Mesodermal cell (in vitro differentiated cells): ENCODE results near the gene CLMP.

Experiments used
- H3K27ac ChIP-seq: 2 replicates; pipeline ENCODE4 v1.7.0; 2013; ENCODE audit warnings: mild to moderate bottlenecking, low read depth, low read length, moderate library complexity; ENCODE audit not compliant: severe bottlenecking
- H3K36me3 ChIP-seq: 2 replicates; pipeline ENCODE4 v1.7.1; 2013; ENCODE audit warnings: mild to moderate bottlenecking, low read length, moderate library complexity; ENCODE audit not compliant: control insufficient read depth, insufficient read depth
- H3K4me1 ChIP-seq: one replicate; pipeline ENCODE4 v1.7.1; 2013; ENCODE audit warnings: mild to moderate bottlenecking, low read length; ENCODE audit not compliant: insufficient read depth, control insufficient read depth, poor library complexity, severe bottlenecking
- H3K4me3 ChIP-seq: 2 replicates; pipeline ENCODE4 v1.7.0; 2013; ENCODE audit warnings: low read length, control low read depth, mild to moderate bottlenecking; ENCODE audit not compliant: insufficient read depth, poor library complexity, severe bottlenecking; ENCODE audit errors: extremely low read depth
- H3K9me3 ChIP-seq: 2 replicates; pipeline ENCODE4 v1.7.1; 2013; ENCODE audit warnings: mild to moderate bottlenecking, low read length, moderate library complexity; ENCODE audit not compliant: control insufficient read depth
- WGBS, 2 experiments: methylation state at CpG; one replicate each; pipeline ENCODE4 v1.1.5; 2013; ENCODE audit warnings: missing lambda C conversion rate in 2 of 2; ENCODE audit not compliant: insufficient coverage in 2 of 2; 5-methylcytosine and 5-hydroxymethylcytosine counted together

Gene CLMP

DNA sequence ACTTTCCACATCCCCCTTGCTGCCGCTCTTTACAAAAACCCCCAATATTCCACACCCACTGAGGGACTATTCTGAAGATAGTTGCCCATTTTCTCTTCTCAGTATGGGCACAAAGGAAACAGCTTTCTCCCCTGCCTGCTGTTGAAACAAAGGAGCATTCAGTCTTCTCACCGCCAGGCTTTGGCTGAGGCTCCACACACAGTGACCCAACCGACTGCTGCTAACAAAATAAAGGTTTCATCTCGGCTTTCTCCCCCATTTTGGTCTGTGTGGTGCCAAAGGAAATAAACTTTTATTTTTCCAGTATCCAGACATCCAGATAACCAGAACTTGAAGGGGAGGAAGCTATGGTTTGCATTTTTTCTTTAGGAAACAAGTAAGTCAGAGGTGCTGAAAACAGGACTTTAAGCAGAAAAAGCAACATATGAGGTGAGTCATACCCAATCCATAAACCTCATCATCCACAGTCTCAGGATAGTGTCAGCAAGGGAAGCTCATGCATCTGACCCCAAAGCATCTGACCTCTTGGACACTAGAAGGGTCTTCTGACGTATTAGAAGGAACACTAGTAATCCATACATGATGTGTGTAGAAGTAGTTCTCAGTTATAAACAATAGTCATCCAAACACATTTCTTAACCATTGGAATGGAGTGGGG, 6.4 kb downstream of the CLMP start:
- 21 to 40% methylated on average over 1 to 2 of the region's 5 CpGs for WGBS, 2 experiments
- H3K4me3 ChIP-seq, result no peak overlapping the region
- peak overlapping the region; percentile 92 for H3K27ac ChIP-seq
- peaks cover 17% of the 10 kb centered on the region for H3K4me1 ChIP-seq
- H3K9me3 ChIP-seq, result no peaks in the 10 kb centered on the region
- H3K36me3 ChIP-seq, result no peaks in the 10 kb centered on the region

- no peaks in the 10 kb centered on the region for H3K9me3 ChIP-seq
- H3K4me3 ChIP-seq, result no peak overlapping the region
- no peaks in the 10 kb centered on the region for H3K36me3 ChIP-seq
- H3K27ac ChIP-seq, result peak overlapping the region; percentile 92
- H3K4me1 ChIP-seq, result peaks cover 17% of the 10 kb centered on the region
- WGBS, 2 experiments, result 40% methylated on average over 16 to 17 of the region's 17 CpGs
Measured at GRCh38 chr11:123187665-123188507, 7.2 kb downstream of the CLMP start.

GRCh38 chr11:123187248-123187647, 7.8 kb downstream of the CLMP start:
- no peak overlapping the region for H3K4me3 ChIP-seq
- no peaks in the 10 kb centered on the region for H3K9me3 ChIP-seq
- H3K4me1 ChIP-seq, result peaks cover 17% of the 10 kb centered on the region
- H3K27ac ChIP-seq, result no peak overlapping the region
- H3K36me3 ChIP-seq, result no peaks in the 10 kb centered on the region
- WGBS, 2 experiments, result 93 to 94% methylated on average over 3 of the region's 4 CpGs

- Histone ChIP-seq H3K27ac (no peak overlapping the region), H3K36me3 (no peaks in the 10 kb centered on the region)
- WGBS, 2 experiments, result 88 to 100% methylated on average over 6 to 8 of the region's 8 CpGs
Measured at GRCh38 chr11:123186286-123186685, 8.8 kb downstream of the CLMP start.

DNA sequence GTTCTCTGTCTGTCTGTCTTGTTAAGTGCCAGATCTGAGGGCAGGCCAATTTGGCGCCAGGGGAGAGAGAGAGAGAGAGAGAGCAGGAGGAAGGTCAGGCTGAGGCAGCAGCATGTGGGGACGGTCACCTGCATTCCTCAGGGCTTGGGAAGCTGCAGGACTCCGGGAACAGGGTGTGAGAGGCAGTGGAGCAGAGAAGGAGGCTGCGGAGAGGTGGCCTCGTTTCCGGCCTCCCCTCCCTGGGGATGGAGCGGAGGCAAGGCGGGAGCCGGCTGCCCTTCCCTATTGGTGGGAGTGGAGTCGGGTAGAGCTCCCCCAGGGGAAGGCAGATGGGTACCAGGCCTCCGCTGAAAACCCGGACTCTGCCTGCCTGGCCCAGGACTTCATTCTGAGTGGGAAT, 9.7 kb downstream of the CLMP start:
- 53 to 74% methylated on average over 5 to 7 of the region's 12 CpGs for WGBS, 2 experiments
- H3K36me3 ChIP-seq, result no peaks in the 10 kb centered on the region
- no peak overlapping the region for H3K27ac ChIP-seq
- no peaks in the 10 kb centered on the region for H3K9me3 ChIP-seq
- peaks cover 17% of the 10 kb centered on the region for H3K4me1 ChIP-seq
- no peak overlapping the region for H3K4me3 ChIP-seq

More at GRCh38 chr11:123186286-123186685, 8.8 kb downstream of the CLMP start:
- H3K4me3 ChIP-seq, result no peak overlapping the region
- no peaks in the 10 kb centered on the region for H3K9me3 ChIP-seq
- H3K4me1 ChIP-seq, result peaks cover 17% of the 10 kb centered on the region

- H3K9me3 ChIP-seq, result no peaks in the 10 kb centered on the region
- no peak overlapping the region for H3K4me3 ChIP-seq
- no peak overlapping the region for H3K27ac ChIP-seq
- whole genome bisulfite sequencing, 2 experiments, result 82 to 88% methylated on average over 3 to 5 of the region's 6 CpGs
- peaks cover 17% of the 10 kb centered on the region for H3K4me1 ChIP-seq
- no peaks in the 10 kb centered on the region for H3K36me3 ChIP-seq
Measured at GRCh38 chr11:123184531-123184930, 10.5 kb downstream of the CLMP start.

DNA sequence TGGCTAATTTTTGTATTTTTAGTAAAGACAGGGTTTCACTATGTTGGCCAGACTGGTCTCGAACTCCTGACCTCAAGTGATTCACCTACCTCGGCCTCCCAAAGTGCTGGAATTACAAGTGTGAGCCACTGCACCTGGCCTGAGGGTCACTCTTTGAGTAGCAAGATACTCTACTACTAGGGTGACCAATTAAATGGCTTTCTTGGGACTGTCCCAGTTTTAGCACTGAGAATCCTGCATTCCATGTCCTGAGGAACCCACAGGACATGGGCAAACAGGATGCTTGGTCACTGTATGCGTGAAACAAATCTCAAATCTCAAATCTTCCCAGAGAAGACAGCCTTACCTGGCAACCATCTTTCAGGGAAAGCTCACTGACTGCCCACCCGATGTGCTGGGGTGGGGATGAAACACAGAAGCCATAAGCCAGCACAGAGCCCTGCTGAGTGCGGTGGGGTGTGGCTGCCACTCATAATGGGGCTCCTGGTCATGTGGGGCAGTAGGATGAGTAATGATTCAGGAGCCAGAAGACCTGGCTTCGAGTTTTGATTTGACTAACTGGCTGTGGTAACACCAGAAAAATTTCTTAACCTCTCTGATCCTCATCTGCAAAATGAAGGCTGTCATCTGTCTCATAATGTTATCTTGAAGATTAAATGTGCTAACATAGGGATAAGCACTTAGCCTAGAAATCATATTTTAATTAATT, 11.5 kb downstream of the CLMP start:
- Histone ChIP-seq H3K4me3 (no peak overlapping the region), H3K9me3 (no peaks in the 10 kb centered on the region), H3K27ac (no peak overlapping the region), H3K4me1 (peaks cover 11% of the 10 kb centered on the region), H3K36me3 (no peaks in the 10 kb centered on the region)
- WGBS, 2 experiments, result 88 to 93% methylated on average over 4 to 6 of the region's 6 CpGs

- Histone ChIP-seq H3K27ac (no peak overlapping the region), H3K4me1 (peaks cover 6% of the 10 kb centered on the region)
Measured at GRCh38 chr11:123181767-123182500, 13.1 kb downstream of the CLMP start.

GRCh38 chr11:123181075-123181474, 14.0 kb downstream of the CLMP start:
- Histone ChIP-seq H3K36me3 (no peaks in the 10 kb centered on the region), H3K27ac (no peak overlapping the region), H3K9me3 (no peaks in the 10 kb centered on the region), H3K4me1 (peaks cover 10% of the 10 kb centered on the region), H3K4me3 (no peak overlapping the region)
- WGBS, 2 experiments, result 95 to 100% methylated on average over 4 of the region's 4 CpGs

More at GRCh38 chr11:123181767-123182500, 13.1 kb downstream of the CLMP start:
- Histone ChIP-seq H3K9me3 (no peaks in the 10 kb centered on the region), H3K4me3 (no peak overlapping the region), H3K36me3 (no peaks in the 10 kb centered on the region)
- WGBS, 2 experiments, result 88 to 92% methylated on average over 7 to 9 of the region's 10 CpGs

GRCh38 chr11:123180574-123180973, 14.5 kb downstream of the CLMP start:
- no peak overlapping the region for H3K27ac ChIP-seq
- no peaks in the 10 kb centered on the region for H3K36me3 ChIP-seq
- peaks cover 12% of the 10 kb centered on the region for H3K4me1 ChIP-seq
- no peak overlapping the region for H3K4me3 ChIP-seq
- WGBS, 2 experiments, result 95 to 96% methylated on average over 2 of the region's 2 CpGs
- no peaks in the 10 kb centered on the region for H3K9me3 ChIP-seq
